Tibial artery (tissue), 4 donors: Measurements from ENCODE around the gene ZBED6.
"Not testable (repeated sequence)": the region's sequence is repeated elsewhere in the genome, so short reads cannot be mapped to it uniquely, and the experiment has no call there.

Experiments
- DNase-seq, 2 donors: peaks; one replicate each; pipeline ENCODE4 v3.0.0-alpha.2; 2019
- H3K27ac ChIP-seq, 2 donors: fragments of 200-600 bp; sonication (generic) in 1 of 2; 1 replicate in 1 of 2; 2 replicates in 1 of 2; pipeline ENCODE4 v1.5.1; 2018 to 2019; ENCODE audit warnings: mild to moderate bottlenecking in 1 of 2
- H3K27me3 ChIP-seq, 2 donors: fragments of 200-600 bp; sonication (generic) in 1 of 2; one replicate each; pipeline versions ENCODE4 v1.5.1 to v1.6.0; 2016 to 2019
- H3K36me3 ChIP-seq, 3 donors: fragments of 200-600 bp; sonication (generic) in 2 of 3; one replicate each; pipeline ENCODE4 v1.5.1; 2016 to 2019; ENCODE audit warnings: mild to moderate bottlenecking in 2 of 3
- H3K4me1 ChIP-seq, 4 donors: fragments of 200-600 bp; sonication (generic) in 2 of 4; 1 replicate in 3 of 4; 2 replicates in 1 of 4; pipeline ENCODE4 v1.5.1; 2016 to 2019
- H3K4me3 ChIP-seq, 2 donors: fragments of 200-600 bp; sonication (generic) in 1 of 2; 1 replicate in 1 of 2; 2 replicates in 1 of 2; pipeline ENCODE4 v1.5.1; 2018 to 2019; ENCODE audit warnings: mild to moderate bottlenecking in 2 of 2
- H3K9me3 ChIP-seq, 3 donors: fragments of 200-600 bp; sonication (generic) in 1 of 3; one replicate each; pipeline ENCODE4 v1.5.1; 2016 to 2019
- CTCF ChIP-seq, 2 experiments: fragments of 200-600 bp in 1 of 2; fragments of 450-650 bp in 1 of 2; IDR thresholded peaks; one replicate each; pipeline ENCODE4 v1.5.1; 2017 to 2019; ENCODE audit warnings: antibody characterized with exemption in 2 of 2, mild to moderate bottlenecking in 1 of 2, moderate library complexity in 1 of 2
- intact Hi-C: fragments of 100-400 bp; cut with DNase I; formaldehyde crosslinking; loops from one replicate; pipeline ENCODE4 v1.15.0; 2023; ENCODE audit warnings: low total_unique reads

The ZBED6 gene

GRCh38 chr1:203795441-203796235 lies at the start of gene ZBED6, which contains the start of gene ZC3H11A:
Gene ZBED6, plus strand, starts transcription at chr1:203795623. Its CDS starts 1,900 bp downstream, at chr1:203797523.
Gene ZC3H11A, plus strand, starts transcription at chr1:203795623. Its CDS starts 21,448 bp downstream, at chr1:203817071.
- H3K36me3 ChIP-seq = no peaks in the 10 kb centered on the region
- H3K9me3 ChIP-seq = no peaks in the 10 kb centered on the region
- no peaks in the 10 kb centered on the region for H3K27me3 ChIP-seq
- H3K27ac ChIP-seq = peak within 1 kb of the TSS; percentile 98 to 99
- peak; percentile 99 for DNase-seq
- peaks cover 9 to 48% (median 25%) of the 10 kb centered on the region in 4 donors for H3K4me1 ChIP-seq
- TF ChIP-seq CTCF (IDR thresholded peaks at IDR 0.05) = peak in 1 of 2 experiments; percentile 13
- peak within 1 kb of the TSS; percentile 88 to 91 for H3K4me3 ChIP-seq
- intact Hi-C loops = no loop called here

GRCh38 chr1:203746281-203746680 lies 49.1 kb upstream of the ZBED6 start:
- Histone ChIP-seq H3K27ac (no peak overlapping the region), H3K4me1 (peaks cover 0 to 24% (median 11%) of the 10 kb centered on the region in 4 donors), H3K27me3 (no peaks in the 10 kb centered on the region), H3K9me3 (no peaks in the 10 kb centered on the region), H3K4me3 (no peak overlapping the region), H3K36me3 (peaks cover 0 to 3% (median 2%) of the 10 kb centered on the region in 3 donors)
- no peak for DNase-seq
- TF ChIP-seq CTCF (IDR thresholded peaks at IDR 0.05) = no peak
- intact Hi-C loops = no loop called here

- no peaks in the 10 kb centered on the region for H3K27me3 ChIP-seq
- no peak for TF ChIP-seq CTCF (IDR thresholded peaks at IDR 0.05)
- H3K36me3 ChIP-seq = no peaks in the 10 kb centered on the region
- DNase-seq = no peak
- H3K4me3 ChIP-seq = no peak overlapping the region
- intact Hi-C loops = no loop called here
- no peaks in the 10 kb centered on the region for H3K9me3 ChIP-seq
- no peaks in the 10 kb centered on the region for H3K4me1 ChIP-seq
- no peak overlapping the region for H3K27ac ChIP-seq
These were observed 44.4 kb upstream of the ZBED6 start for GRCh38 chr1:203751051-203751450.

GRCh38 chr1:203751618-203752361 lies 43.6 kb upstream of the ZBED6 start:
- intact Hi-C loops, H3K4me3 ChIP-seq, H3K4me1 ChIP-seq, H3K27ac ChIP-seq, H3K27me3 ChIP-seq, DNase-seq, H3K36me3 ChIP-seq, H3K9me3 ChIP-seq: not testable (repeated sequence)

- intact Hi-C loops = no loop called here
- TF ChIP-seq CTCF (IDR thresholded peaks at IDR 0.05) = no peak
- Histone ChIP-seq H3K4me3 (no peak overlapping the region), H3K27ac (no peak overlapping the region), H3K27me3 (no peaks in the 10 kb centered on the region), H3K9me3 (no peaks in the 10 kb centered on the region), H3K4me1 (no peaks in the 10 kb centered on the region), H3K36me3 (no peaks in the 10 kb centered on the region)
- no peak for DNase-seq
These were observed 41.0 kb upstream of the ZBED6 start for GRCh38 chr1:203754455-203754864.

GRCh38 chr1:203756036-203756435 lies 39.4 kb upstream of the ZBED6 start:
- Histone ChIP-seq H3K9me3 (no peaks in the 10 kb centered on the region), H3K4me1 (no peaks in the 10 kb centered on the region), H3K4me3 (no peak overlapping the region), H3K27ac (no peak overlapping the region), H3K27me3 (no peaks in the 10 kb centered on the region), H3K36me3 (no peaks in the 10 kb centered on the region)
- intact Hi-C loops = no loop called here
- DNase-seq = no peak
- TF ChIP-seq CTCF (IDR thresholded peaks at IDR 0.05) = no peak

GRCh38 chr1:203758749-203759148 lies 36.7 kb upstream of the ZBED6 start:
- H3K36me3 ChIP-seq, H3K9me3 ChIP-seq, H3K4me1 ChIP-seq, H3K27me3 ChIP-seq, intact Hi-C loops, H3K4me3 ChIP-seq, H3K27ac ChIP-seq, DNase-seq: not testable (repeated sequence)
